Fibroblast of the aortic adventitia (primary cell): Measurements from ENCODE around the gene OPCML. TPM values are rescaled to one million over a fixed set of nuclear protein-coding genes. Genes with fewer than 3 reads are reported as not detected.

Experiments used
- DNase-seq: peaks from one replicate; pipeline ENCODE4 v3.0.0-alpha.2; 2010; ENCODE audit warnings: low read depth
- H3K4me3 ChIP-seq: 2 replicates; pipeline ENCODE4 v1.5.1; 2011; ENCODE audit warnings: low read depth, mild to moderate bottlenecking, control low read depth, low read length, moderate library complexity
- CTCF ChIP-seq: IDR thresholded peaks from 2 replicates; pipeline ENCODE4 v1.5.1; 2011; ENCODE audit warnings: mild to moderate bottlenecking, low read length, control low read depth, inconsistent platforms; ENCODE audit not compliant: insufficient read depth
- total RNA-seq: library from RNA; depleted of rRNA; stranded (reverse); fragments of >200 nt; gene quantifications from 2 replicates; pipeline ENCODE4 v1.2.3, GENCODE V29; 2012; ENCODE audit warnings: low replicate concordance

Gene OPCML
- total RNA-seq, 1 donor, result 0.18 TPM

- no peak for DNase-seq
- TF ChIP-seq CTCF, result no peak
These were observed 145.4 kb downstream of the OPCML start for GRCh38 chr11:133386852-133387251.

GRCh38 chr11:133386262-133386661 lies 146.0 kb downstream of the OPCML start:
- no peak for TF ChIP-seq CTCF
- no peak for DNase-seq

More at GRCh38 chr11:133386852-133387251, 145.4 kb downstream of the OPCML start:
- H3K4me3 ChIP-seq, result no peak overlapping the region

GRCh38 chr11:133385781-133386180 lies 146.5 kb downstream of the OPCML start:
- no peak for DNase-seq
- no peak for TF ChIP-seq CTCF
- H3K4me3 ChIP-seq, result no peak overlapping the region

More at GRCh38 chr11:133386262-133386661, 146.0 kb downstream of the OPCML start:
- H3K4me3 ChIP-seq, result no peak overlapping the region

GRCh38 chr11:133384731-133385130 lies 147.6 kb downstream of the OPCML start:
- no peak for TF ChIP-seq CTCF
- H3K4me3 ChIP-seq, result no peak overlapping the region
- DNase-seq, result no peak

- no peak for DNase-seq
- no peak for TF ChIP-seq CTCF
- no peak overlapping the region for H3K4me3 ChIP-seq
These were observed 148.6 kb downstream of the OPCML start for GRCh38 chr11:133383689-133384088.

- H3K4me3 ChIP-seq, result no peak overlapping the region
- DNase-seq, result no peak
- no peak for TF ChIP-seq CTCF
These were observed 149.1 kb downstream of the OPCML start for GRCh38 chr11:133383201-133383600.

GRCh38 chr11:133382131-133382812 lies 150.0 kb downstream of the OPCML start:
- DNase-seq, result no peak
- TF ChIP-seq CTCF, result no peak
- H3K4me3 ChIP-seq, result no peak overlapping the region
